Natural killer cell (primary cell): ENCODE results near the gene CEBPZ. TPM values are rescaled to one million over a fixed set of nuclear protein-coding genes. Genes with fewer than 3 reads are reported as not detected.

ENCODE experiments used
- ATAC-seq, 3 donors: fragments of 150-1000 bp in 2 of 3; fragments of 200-7000 bp in 1 of 3; cut with Tn5 transposase; 1 replicate in 1 of 3; 2 replicates in 2 of 3; pipeline ENCODE4 v1.10.0; 2021; ENCODE audit warnings: mild to moderate bottlenecking in 2 of 3, moderate library complexity in 2 of 3
- DNase-seq, 2 donors: peaks; one replicate each; pipeline versions ENCODE4 v3.0.0 to v3.0.0-alpha.2; 2013 to 2021; ENCODE audit warnings: mixed read lengths in 1 of 2
- H3K27ac ChIP-seq: one replicate; pipeline ENCODE4 v1.5.1; 2013; ENCODE audit warnings: mild to moderate bottlenecking, low read length
- H3K27me3 ChIP-seq: one replicate; pipeline ENCODE4 v1.6.1; 2013; ENCODE audit warnings: low read length; ENCODE audit not compliant: control insufficient read depth, insufficient read depth
- H3K36me3 ChIP-seq: one replicate; pipeline ENCODE4 v1.6.1; 2013; ENCODE audit warnings: low read length; ENCODE audit not compliant: control insufficient read depth, insufficient read depth
- H3K4me1 ChIP-seq: one replicate; pipeline ENCODE4 v1.6.1; 2013; ENCODE audit warnings: low read length; ENCODE audit not compliant: control insufficient read depth, insufficient read depth
- H3K4me3 ChIP-seq: one replicate; pipeline ENCODE4 v1.5.1; 2013; ENCODE audit warnings: low read length
- H3K9me3 ChIP-seq: one replicate; pipeline ENCODE4 v1.6.1; 2013; ENCODE audit warnings: low read length; ENCODE audit not compliant: control insufficient read depth, insufficient read depth
- H3K27ac Mint-ChIP-seq, 2 donors: one replicate each; pipeline ENCODE4 v1.8.0; 2022; ENCODE audit warnings: mild to moderate bottlenecking in 2 of 2, mixed read lengths in 2 of 2, moderate library complexity in 1 of 2
- H3K27me3 Mint-ChIP-seq, 2 donors: one replicate each; pipeline ENCODE4 v1.8.0; 2022; ENCODE audit warnings: low read depth in 2 of 2, mixed read lengths in 2 of 2
- H3K36me3 Mint-ChIP-seq: one replicate; pipeline ENCODE4 v1.8.0; 2022; ENCODE audit warnings: mixed read lengths
- H3K4me1 Mint-ChIP-seq, 2 donors: one replicate each; pipeline ENCODE4 v1.8.0; 2022; ENCODE audit warnings: mixed read lengths in 2 of 2
- H3K4me3 Mint-ChIP-seq: one replicate; pipeline ENCODE4 v1.8.0; 2022; ENCODE audit warnings: mild to moderate bottlenecking, moderate library complexity, mixed read lengths
- H3K9me3 Mint-ChIP-seq, 2 donors: one replicate each; pipeline ENCODE4 v1.8.0; 2022; ENCODE audit warnings: mixed read lengths in 2 of 2
- CTCF ChIP-seq: fragments of 200-600 bp; IDR thresholded peaks from one replicate; pipeline ENCODE4 v1.8.0; 2022; ENCODE audit warnings: antibody characterized with exemption
- WGBS: methylation state at CpG from one replicate; pipeline ENCODE4 v1.1.7; 2013; ENCODE audit warnings: missing lambda C conversion rate; ENCODE audit not compliant: insufficient coverage; 5-methylcytosine and 5-hydroxymethylcytosine counted together
- intact Hi-C: fragments of 100-400 bp; cut with micrococcal nuclease; formaldehyde crosslinking; loops from one replicate; pipeline ENCODE4 v1.14.2; 2022
- total RNA-seq, 4 donors: library from RNA; stranded (reverse); fragments of 120-200 nt in 1 of 4; gene quantifications; one replicate each; pipeline versions ENCODE4 v1.2.3 to v1.2.4, GENCODE V29; 2013 to 2022

The CEBPZ gene
- total RNA-seq, 3 donors from 2014 or later (not counting 1 experiment from before 2014, with no cell fraction given) = 51.0 to 58.1 (median 54.5) TPM

- H3K27ac ChIP-seq = no peak overlapping the region
- Mint-ChIP-seq H3K36me3 (no peaks in the 10 kb centered on the region), H3K27ac (peak overlapping the region; percentile 18 to 45), H3K9me3 (no peaks in the 10 kb centered on the region), H3K27me3 (no peaks in the 10 kb centered on the region), H3K4me1 (peaks cover 52 to 59% of the 10 kb centered on the region in 2 donors), H3K4me3 (no peak overlapping the region)
- no peak overlapping the region for H3K4me3 ChIP-seq
- ATAC-seq (no peak), DNase-seq (no peak)
- H3K4me1 ChIP-seq = peaks cover 19% of the 10 kb centered on the region
- no peaks in the 10 kb centered on the region for H3K27me3 ChIP-seq
- no peak for TF ChIP-seq CTCF
- intact Hi-C loops = loop anchor here (10.0 kb wide), 1 partner anchor 722 kb away; no protein-coding TSS in a partner anchor
- peaks cover 9% of the 10 kb centered on the region for H3K36me3 ChIP-seq
- 92% methylated on average over 1 of the region's 5 CpGs for WGBS
- H3K9me3 ChIP-seq = no peaks in the 10 kb centered on the region
Observed at GRCh38 chr2:37153224-37153623, 78.2 kb downstream of the CEBPZ start.

Other genes with a start within 250 kb of the CEBPZ start
- gene HEATR5B, start 147.2 kb downstream of the CEBPZ start, total RNA-seq = 10 to 100 TPM; 31.1 to 53.9 (median 39.9) TPM
- 10 to 100 TPM in 1 of 3 donors, 1 to 10 TPM in 2; 6.5 to 18.2 (median 8.6) TPM for gene GPATCH11, start 147.1 kb downstream of the CEBPZ start, total RNA-seq
- gene EIF2AK2, start 74.6 kb downstream of the CEBPZ start, total RNA-seq = 10 to 100 TPM; 29.9 to 47.3 (median 43.9) TPM
- gene SULT6B1, start 42.9 kb downstream of the CEBPZ start, total RNA-seq = not detected
- 10 to 100 TPM; 30.3 to 37.0 (median 30.9) TPM for gene CEBPZOS, start 35.1 kb downstream of the CEBPZ start, total RNA-seq
- 10 to 100 TPM; 13.4 to 24.1 (median 19.7) TPM for gene NDUFAF7, start 62 bp upstream of the CEBPZ start, total RNA-seq
- 10 to 100 TPM; 64.4 to 76.2 (median 65.1) TPM for gene PRKD3, start 93.2 kb upstream of the CEBPZ start, total RNA-seq
- 1 to 10 TPM in 2 of 3 donors, under 1 TPM in 1; 0.38 to 2.1 (median 2.1) TPM for gene QPCT, start 113.0 kb upstream of the CEBPZ start, total RNA-seq